HG03135 (cell line): ENCODE data around the gene OLFM1.

Experiments used
- ATAC-seq: cut with Tn5 transposase; IDR thresholded peaks from one replicate; pipeline ENCODE4 v1.9.1; 2021; ENCODE audit warnings: mild to moderate bottlenecking, moderate library complexity; ENCODE audit not compliant: unreplicated experiment

OLFM1 gene

GRCh38 chr9:135075234-135076142 lies 12.0 kb upstream of the OLFM1 start:
- no peak for ATAC-seq

GRCh38 chr9:135076143-135076875 lies 11.2 kb upstream of the OLFM1 start:
- no peak for ATAC-seq

GRCh38 chr9:135076876-135077430 lies 10.5 kb upstream of the OLFM1 start:
- no peak for ATAC-seq

GRCh38 chr9:135077497-135078200 lies 9.8 kb upstream of the OLFM1 start:
- ATAC-seq = no peak

- ATAC-seq = no peak
These were observed 9.1 kb upstream of the OLFM1 start for GRCh38 chr9:135078361-135078821.

- no peak for ATAC-seq
These were observed 8.4 kb upstream of the OLFM1 start for GRCh38 chr9:135079018-135079417.

- ATAC-seq = no peak
These were observed 7.8 kb upstream of the OLFM1 start for GRCh38 chr9:135079676-135080075.

GRCh38 chr9:135080286-135081263 lies 6.9 kb upstream of the OLFM1 start:
- no peak for ATAC-seq

- ATAC-seq = no peak
These were observed 6.2 kb upstream of the OLFM1 start for GRCh38 chr9:135081264-135081660.

GRCh38 chr9:135081731-135082130 lies 5.7 kb upstream of the OLFM1 start:
- no peak for ATAC-seq

- ATAC-seq = no peak
These were observed 4.9 kb upstream of the OLFM1 start for GRCh38 chr9:135082536-135082935.

- no peak for ATAC-seq
These were observed 4.1 kb upstream of the OLFM1 start for GRCh38 chr9:135083241-135083810.

- ATAC-seq = no peak
These were observed 3.6 kb upstream of the OLFM1 start for GRCh38 chr9:135083831-135084230.

- ATAC-seq = no peak
These were observed 3.2 kb upstream of the OLFM1 start for GRCh38 chr9:135084262-135084661.

- no peak for ATAC-seq
These were observed 2.3 kb upstream of the OLFM1 start for GRCh38 chr9:135084881-135085760.

GRCh38 chr9:135085830-135086546 lies 1.5 kb upstream of the OLFM1 start:
- no peak for ATAC-seq

GRCh38 chr9:135086597-135087488 lies 625 bp upstream of the OLFM1 start:
- ATAC-seq = no peak
